Endothelial cell of umbilical vein (primary cell): Measurements from ENCODE around the gene B3GAT1. TPM values are rescaled to one million over a fixed set of nuclear protein-coding genes. Genes with fewer than 3 reads are reported as not detected.

Experiments used
- BruUV-seq: library from RNA; stranded (reverse); fragments of 400-500 nt; replicated peaks from 2 replicates; lab custom pipeline; 2021; lab: Mats Ljungman, UMichigan
- CTCF ChIA-PET: fragments of 300-600, 350-600 bp; sonication (Branson Sonifier 250); formaldehyde crosslinking; loops from one replicate; lab custom pipeline; 2021; ENCODE audit warnings: antibody characterized with exemption, inconsistent platforms; lab: Charles Lee
- POLR2A ChIA-PET: fragments of 300-600, 350-600 bp; sonication (Branson Sonifier 250); formaldehyde crosslinking; loops from one replicate; lab custom pipeline; 2021; ENCODE audit warnings: antibody characterized with exemption, inconsistent platforms; lab: Charles Lee
- DNase-seq: peaks from one replicate; pipeline ENCODE4 v3.0.0-alpha.2; 2011; ENCODE audit warnings: low read depth, low spot score
- FAIRE-seq: peaks from 2 replicates; lab custom pipeline; 2011; peaks lifted over from hg19 to GRCh38; lab: Jason Lieb, UNC
- H2AFZ ChIP-seq: 2 replicates; pipeline ENCODE4 v1.6.0; 2012; ENCODE audit warnings: low read depth, low read length, control low read depth, inconsistent platforms
- H3K27ac ChIP-seq: 2 replicates; pipeline ENCODE4 v1.5.1; 2011; ENCODE audit warnings: low read depth, mild to moderate bottlenecking, control low read depth, low read length, moderate library complexity; ENCODE audit not compliant: insufficient read depth
- H3K27me3 ChIP-seq, 2 experiments: 2 replicates each; pipeline versions ENCODE4 v1.6.0 to v1.6.1; 2011; ENCODE audit warnings: low read length in 2 of 2, mixed read lengths in 1 of 2; ENCODE audit not compliant: control insufficient read depth in 2 of 2, insufficient read depth in 2 of 2
- H3K36me3 ChIP-seq, 2 experiments: 2 replicates in 1 of 2; 3 replicates in 1 of 2; pipeline ENCODE4 v1.5.1; 2011; ENCODE audit warnings: low read length in 2 of 2, mild to moderate bottlenecking in 1 of 2, moderate library complexity in 1 of 2; ENCODE audit not compliant: control insufficient read depth in 2 of 2, insufficient read depth in 2 of 2; ENCODE audit errors: extremely low read depth in 1 of 2
- H3K4me1 ChIP-seq: 3 replicates; pipeline ENCODE4 v1.5.1; 2011; ENCODE audit warnings: mild to moderate bottlenecking, low read length; ENCODE audit not compliant: control insufficient read depth, insufficient read depth; ENCODE audit errors: extremely low read depth
- H3K4me2 ChIP-seq: 2 replicates; pipeline ENCODE4 v1.6.1; 2011; ENCODE audit warnings: low read length, control low read depth, mixed read lengths; ENCODE audit not compliant: insufficient read depth
- H3K4me3 ChIP-seq, 3 experiments: fragments of 200-600 bp in 1 of 3; sonication (generic), shearing (Covaris generic) in 1 of 3; replicated peaks in 1 of 3; 2 replicates each; pipeline ENCODE4 v1.5.1; 2011 to 2016; ENCODE audit warnings: control low read depth in 3 of 3, low read length in 3 of 3, mild to moderate bottlenecking in 2 of 3, inconsistent platforms in 1 of 3, low read depth in 1 of 3, moderate library complexity in 1 of 3; ENCODE audit not compliant: insufficient read depth in 1 of 3
- H3K79me2 ChIP-seq: 2 replicates; pipeline ENCODE4 v1.6.0; 2012; ENCODE audit warnings: low read length, inconsistent platforms; ENCODE audit not compliant: control insufficient read depth, insufficient read depth
- H3K9ac ChIP-seq: replicated peaks from 2 replicates; pipeline ENCODE3; 2011; ENCODE audit warnings: low read length, control low read depth; ENCODE audit not compliant: insufficient read depth; ENCODE audit errors: extremely low read depth
- H3K9me1 ChIP-seq: replicated peaks from 3 replicates; pipeline ENCODE4 v1.6.0; 2011; ENCODE audit warnings: mild to moderate bottlenecking, low read length; ENCODE audit not compliant: control insufficient read depth, insufficient read depth; ENCODE audit errors: extremely low read depth
- H3K9me3 ChIP-seq: replicated peaks from 2 replicates; pipeline ENCODE4 v1.5.1; 2012; ENCODE audit warnings: low read length, inconsistent platforms; ENCODE audit not compliant: control insufficient read depth, insufficient read depth
- H4K20me1 ChIP-seq: replicated peaks from 2 replicates; pipeline ENCODE3; 2011; ENCODE audit warnings: mild to moderate bottlenecking, low read length; ENCODE audit not compliant: control insufficient read depth, insufficient read depth; ENCODE audit errors: extremely low read depth
- EZH2 ChIP-seq: IDR thresholded peaks from 2 replicates; pipeline ENCODE4 v1.6.1; 2012; ENCODE audit warnings: borderline replicate concordance, low read depth, mild to moderate bottlenecking, moderate library complexity, low read length, inconsistent platforms; ENCODE audit not compliant: severe bottlenecking
- FOS ChIP-seq: IDR thresholded peaks from 2 replicates; pipeline ENCODE4 v1.6.1; 2011; ENCODE audit warnings: mild to moderate bottlenecking, low read length, moderate library complexity, borderline replicate concordance; ENCODE audit not compliant: insufficient read depth
- GATA2 ChIP-seq: IDR thresholded peaks from 2 replicates; pipeline ENCODE4 v1.7.0; 2011; ENCODE audit warnings: low read depth, mild to moderate bottlenecking, moderate library complexity, mixed read lengths, low read length; ENCODE audit not compliant: insufficient read length, insufficient read depth
- JUN ChIP-seq: IDR thresholded peaks from 2 replicates; pipeline ENCODE4 v1.6.1; 2011; ENCODE audit warnings: borderline replicate concordance, low read depth; ENCODE audit not compliant: insufficient read length, insufficient read depth
- MYC ChIP-seq: IDR thresholded peaks from one replicate; pipeline ENCODE4 v1.6.1; 2011; ENCODE audit warnings: mild to moderate bottlenecking, low read depth, low read length
- POLR2A ChIP-seq: IDR thresholded peaks from 2 replicates; pipeline ENCODE4 v1.6.1; 2012; ENCODE audit warnings: low read depth, mild to moderate bottlenecking, control low read depth, low read length
- POLR2AphosphoS5 ChIP-seq: IDR thresholded peaks from 2 replicates; pipeline ENCODE4 v1.6.1; 2012; ENCODE audit warnings: low read depth, mild to moderate bottlenecking, control low read depth, low read length, moderate library complexity; ENCODE audit not compliant: insufficient read depth
- dilution Hi-C: fragments of 300-500 bp; cut with MboI; formaldehyde crosslinking; loops from one replicate; pipeline ENCODE4 v1.15.0; 2019; ENCODE audit warnings: low sequenced_read_pairs; ENCODE audit not compliant: extremely low pct_ligation_motif_present
- intact Hi-C: fragments of 100-400 bp; cut with micrococcal nuclease; formaldehyde crosslinking; loops from one replicate; pipeline ENCODE4 v1.10.0; 2022
- polyA plus RNA-seq, 4 experiments: library from polyadenylated mRNA; depleted of rRNA in 3 of 4; stranded (reverse) in 3 of 4; unstranded in 1 of 4; fragments of >200 nt; gene quantifications; 2 replicates each; pipeline versions ENCODE4 v1.2.1 to v1.2.3, GENCODE V29; 2011 to 2012; ENCODE audit warnings: missing spikeins in 1 of 4
- total RNA-seq: library from RNA; stranded (reverse); gene quantifications from 2 replicates; pipeline ENCODE4 v1.2.3, GENCODE V29; 2021
- TF ChIP-seq, protein P1 (sequence below): IDR thresholded peaks from 2 replicates; pipeline ENCODE4 v1.6.1; 2011; ENCODE audit not compliant: insufficient read depth, insufficient read length
- TF ChIP-seq, protein P2 (sequence below), 2 donors: IDR thresholded peaks; 1 replicate in 1 of 2; 2 replicates in 1 of 2; pipeline ENCODE4 v1.5.1; 2011; ENCODE audit warnings: low read length in 2 of 2, mild to moderate bottlenecking in 2 of 2, moderate library complexity in 2 of 2, control low read depth in 1 of 2, inconsistent platforms in 1 of 2, low read depth in 1 of 2; ENCODE audit not compliant: insufficient read depth in 1 of 2; ENCODE audit errors: extremely low read depth in 1 of 2

Gene B3GAT1
- total and polyA plus RNA-seq, 2 donors (not counting 3 experiments of a cell fraction or from before 2014, with no cell fraction given): 0.01 TPM; not detected in 1

DNA sequence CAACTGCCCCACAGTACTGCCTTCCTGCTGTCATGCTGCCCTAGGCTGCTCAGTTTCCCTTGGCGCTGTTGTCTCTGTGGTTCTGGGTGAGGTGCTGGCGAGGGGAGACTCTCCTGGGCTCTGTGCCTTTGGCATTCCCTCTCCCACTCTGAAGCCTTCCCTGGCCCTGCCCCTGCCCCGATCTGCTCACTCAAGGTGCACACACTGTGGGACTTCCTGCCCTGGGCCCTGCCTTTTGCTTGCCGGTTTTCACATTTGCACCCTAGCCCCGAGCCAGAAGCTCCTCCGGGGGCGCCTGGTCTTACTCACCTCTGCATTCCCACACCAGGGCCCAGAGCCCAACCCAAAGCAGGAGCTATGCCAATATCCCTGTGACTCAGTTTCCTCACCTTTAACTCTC, 12.0 kb downstream of the B3GAT1 start:
- Histone ChIP-seq H3K9me3 (no peaks in the 10 kb centered on the region), H4K20me1 (no peaks in the 10 kb centered on the region), H3K4me3 (no peak overlapping the region), H3K4me1 (no peaks in the 10 kb centered on the region), H3K9me1 (no peaks in the 10 kb centered on the region), H3K36me3 (no peaks in the 10 kb centered on the region), H3K4me2 (no peak overlapping the region), H3K79me2 (no peaks in the 10 kb centered on the region), H2AFZ (no peak overlapping the region), H3K27ac (no peak overlapping the region), H3K27me3 (no peaks in the 10 kb centered on the region), H3K9ac (no peak overlapping the region)
- no peak for TF ChIP-seq MYC
- no peak for TF ChIP-seq GATA2
- TF ChIP-seq EZH2: no peak
- no peak for TF ChIP-seq POLR2AphosphoS5
- TF ChIP-seq, protein P1, sequence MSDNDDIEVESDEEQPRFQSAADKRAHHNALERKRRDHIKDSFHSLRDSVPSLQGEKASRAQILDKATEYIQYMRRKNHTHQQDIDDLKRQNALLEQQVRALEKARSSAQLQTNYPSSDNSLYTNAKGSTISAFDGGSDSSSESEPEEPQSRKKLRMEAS: no peak
- no peak for TF ChIP-seq POLR2A
- no peak for TF ChIP-seq FOS
- TF ChIP-seq, protein P2, sequence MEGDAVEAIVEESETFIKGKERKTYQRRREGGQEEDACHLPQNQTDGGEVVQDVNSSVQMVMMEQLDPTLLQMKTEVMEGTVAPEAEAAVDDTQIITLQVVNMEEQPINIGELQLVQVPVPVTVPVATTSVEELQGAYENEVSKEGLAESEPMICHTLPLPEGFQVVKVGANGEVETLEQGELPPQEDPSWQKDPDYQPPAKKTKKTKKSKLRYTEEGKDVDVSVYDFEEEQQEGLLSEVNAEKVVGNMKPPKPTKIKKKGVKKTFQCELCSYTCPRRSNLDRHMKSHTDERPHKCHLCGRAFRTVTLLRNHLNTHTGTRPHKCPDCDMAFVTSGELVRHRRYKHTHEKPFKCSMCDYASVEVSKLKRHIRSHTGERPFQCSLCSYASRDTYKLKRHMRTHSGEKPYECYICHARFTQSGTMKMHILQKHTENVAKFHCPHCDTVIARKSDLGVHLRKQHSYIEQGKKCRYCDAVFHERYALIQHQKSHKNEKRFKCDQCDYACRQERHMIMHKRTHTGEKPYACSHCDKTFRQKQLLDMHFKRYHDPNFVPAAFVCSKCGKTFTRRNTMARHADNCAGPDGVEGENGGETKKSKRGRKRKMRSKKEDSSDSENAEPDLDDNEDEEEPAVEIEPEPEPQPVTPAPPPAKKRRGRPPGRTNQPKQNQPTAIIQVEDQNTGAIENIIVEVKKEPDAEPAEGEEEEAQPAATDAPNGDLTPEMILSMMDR (IDR thresholded peaks at IDR 0.05; ENCODE audit: extremely low read depth in 1 of 2, insufficient read depth in 1 of 2, low read depth in 1 of 2, low read length in 2 of 2): no peak
- TF ChIP-seq JUN: no peak
- intact Hi-C loops: no loop called here
- ChIA-PET POLR2A (no interaction called here), CTCF (no interaction called here)
- BruUV-seq: no TSS peak
- FAIRE-seq (no peak), DNase-seq (no peak)
- dilution Hi-C loops: no loop called here
